GOT3 (cell line): Measurements from ENCODE around the gene CASQ1.
A peak's percentile ranks its signal among the peaks of the same experiment; 100 is the strongest.

ENCODE experiments used
- DNase-seq: peaks from one replicate; lab custom pipeline; 2025; ENCODE audit warnings: mixed read lengths; lab: John Stamatoyannopoulos, UW

The CASQ1 gene

DNA sequence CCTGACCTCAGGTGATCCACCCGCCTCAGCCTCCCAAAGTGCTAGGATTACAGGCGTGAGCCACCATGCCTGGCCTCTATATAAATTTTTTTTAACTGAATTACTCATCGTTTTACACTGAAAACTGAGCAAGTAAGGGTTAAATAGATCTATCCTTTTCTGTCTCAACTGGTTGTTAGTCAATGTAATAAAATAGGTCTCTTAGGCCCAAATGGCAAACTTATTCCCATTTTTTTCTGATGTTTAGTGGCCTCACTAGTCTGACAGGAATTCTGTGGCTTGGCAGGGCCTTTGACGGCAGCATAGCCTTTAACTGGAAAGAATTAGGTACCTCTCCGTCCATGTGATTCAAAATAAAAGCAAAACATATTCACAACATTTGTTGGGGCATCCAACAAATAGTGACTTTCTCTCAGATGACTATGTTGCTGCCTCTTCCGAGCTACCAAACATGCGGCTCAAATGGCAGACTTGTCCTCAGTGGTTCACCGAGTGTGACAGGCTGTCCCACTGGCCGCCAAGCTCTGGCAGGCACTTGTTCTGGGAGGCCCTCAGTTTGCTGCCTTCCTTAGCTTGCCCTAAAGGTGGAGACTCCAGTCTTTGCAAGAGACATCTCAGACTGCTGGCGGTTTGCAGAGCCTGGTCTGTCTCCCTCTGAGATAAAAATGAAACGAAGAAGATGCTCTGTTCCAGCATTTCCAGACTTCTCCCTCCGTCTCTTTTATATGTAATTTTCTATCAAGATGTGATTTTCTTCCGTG lies 21.6 kb upstream of the CASQ1 start:
- DNase-seq, result peak; percentile 44

DNA sequence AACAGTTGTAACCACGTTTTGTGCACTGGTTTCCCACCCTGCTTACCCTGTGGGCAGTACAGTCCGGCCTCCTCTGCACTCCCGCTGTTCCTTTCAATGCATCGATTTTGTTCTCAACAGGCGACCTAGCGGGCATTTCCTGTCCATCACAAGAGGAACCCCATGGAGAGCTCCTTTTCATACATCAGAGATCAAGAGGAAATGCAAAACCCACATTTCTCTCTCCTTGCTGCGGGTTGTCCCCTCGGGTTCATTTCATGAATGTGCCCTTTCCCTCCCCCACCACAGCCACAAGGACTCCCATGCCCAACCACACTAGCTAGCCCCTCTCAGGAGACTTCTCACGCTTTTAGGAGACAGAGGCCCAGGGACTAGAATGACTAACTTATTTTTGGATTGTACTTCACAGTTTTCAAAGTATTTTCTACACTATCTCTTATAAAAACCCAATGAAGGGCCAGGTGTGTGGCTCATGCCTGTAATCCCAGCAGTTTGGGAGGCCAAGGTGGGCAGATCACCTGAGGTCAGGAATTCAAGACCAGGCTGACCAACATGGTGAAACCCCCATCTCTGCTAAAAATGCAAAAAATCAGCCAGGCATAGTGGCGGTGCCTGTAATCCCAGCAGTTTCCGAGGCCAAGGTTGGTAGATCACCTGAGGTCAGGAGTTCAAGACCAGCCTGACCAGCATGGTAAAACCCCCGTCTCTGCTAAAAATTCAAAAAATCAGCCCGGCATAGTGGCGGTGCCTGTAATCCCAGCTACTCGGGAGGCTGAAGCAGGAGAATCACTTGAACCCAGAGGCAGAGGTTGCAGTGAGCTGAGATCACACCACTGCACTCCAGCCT lies 20.6 kb upstream of the CASQ1 start:
- DNase-seq, result no peak

DNA sequence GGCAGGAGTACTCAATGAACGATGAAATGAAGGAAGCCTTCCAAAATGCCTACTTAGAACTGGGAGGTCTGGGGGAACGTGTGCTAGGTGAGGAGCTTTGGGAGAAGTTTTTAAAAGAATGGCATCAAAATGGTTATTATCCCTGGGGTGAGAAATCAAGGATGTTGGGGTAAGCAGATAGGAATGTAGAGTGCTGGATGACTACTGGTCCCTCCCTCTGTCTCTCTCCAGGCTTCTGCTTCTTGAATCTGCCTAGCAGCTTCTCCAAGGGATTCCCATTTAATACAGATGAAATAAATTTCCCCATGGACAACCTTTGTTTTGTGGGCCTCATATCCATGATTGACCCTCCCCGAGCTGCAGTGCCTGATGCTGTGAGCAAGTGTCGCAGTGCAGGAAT lies 19.0 kb upstream of the CASQ1 start:
- no peak for DNase-seq

DNA sequence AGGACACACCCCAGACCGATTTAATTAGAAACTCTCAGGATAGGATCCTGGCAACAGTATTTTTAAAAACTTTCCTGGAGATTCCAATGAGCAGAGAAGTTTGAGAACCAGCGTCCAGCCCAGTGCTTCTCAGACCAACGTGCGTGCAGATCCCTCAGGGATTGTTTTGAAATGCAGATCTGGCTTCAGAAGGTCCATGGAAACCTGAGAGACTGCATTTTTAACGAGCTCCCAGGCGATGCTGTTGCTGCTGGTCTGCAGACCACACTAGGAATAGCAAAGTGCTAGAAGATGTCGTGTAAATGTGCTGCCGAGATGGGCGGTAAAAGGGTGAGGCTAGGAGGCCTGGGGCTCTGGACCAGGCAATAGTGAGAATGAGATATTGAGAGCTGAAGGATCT lies 18.4 kb upstream of the CASQ1 start:
- no peak for DNase-seq

DNA sequence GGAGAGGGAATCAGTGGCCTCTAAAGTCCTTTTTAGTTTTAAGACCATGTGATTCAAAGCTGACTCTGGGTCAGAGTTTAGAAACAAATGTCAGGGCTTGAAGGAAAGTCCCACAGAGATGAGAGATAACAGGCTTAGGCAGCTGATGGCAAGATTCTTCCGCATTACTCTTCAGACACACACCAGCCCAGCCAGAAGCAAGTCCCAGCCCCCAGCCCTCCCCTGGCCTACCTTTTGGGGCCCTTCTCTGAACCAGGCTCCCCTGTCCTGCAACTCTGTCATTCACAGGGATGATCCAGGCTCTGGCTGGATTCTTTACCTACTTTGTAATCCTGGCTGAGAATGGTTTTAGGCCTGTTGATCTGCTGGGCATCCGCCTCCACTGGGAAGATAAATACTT lies 13.1 kb upstream of the CASQ1 start:
- DNase-seq, result no peak

DNA sequence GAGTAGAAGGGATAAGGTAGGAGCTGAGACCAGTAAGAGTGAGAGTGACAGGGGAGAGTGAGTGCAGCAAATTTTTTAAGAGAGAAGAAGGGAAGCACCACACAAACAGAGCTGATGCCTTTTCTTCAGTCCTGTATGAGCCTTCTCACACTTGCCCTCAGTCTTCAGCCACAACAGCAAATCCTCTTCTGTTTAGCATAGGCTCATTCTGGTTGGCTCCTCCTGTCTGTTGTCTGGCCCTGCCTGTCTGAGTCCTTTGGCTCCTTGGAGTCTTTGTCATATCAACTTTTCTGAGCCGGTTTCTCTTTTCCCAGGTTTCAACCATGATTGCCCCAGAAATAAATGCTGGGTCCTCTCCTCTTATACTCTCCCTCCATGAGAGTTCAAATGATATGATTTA lies 12.7 kb upstream of the CASQ1 start:
- DNase-seq, result no peak

DNA sequence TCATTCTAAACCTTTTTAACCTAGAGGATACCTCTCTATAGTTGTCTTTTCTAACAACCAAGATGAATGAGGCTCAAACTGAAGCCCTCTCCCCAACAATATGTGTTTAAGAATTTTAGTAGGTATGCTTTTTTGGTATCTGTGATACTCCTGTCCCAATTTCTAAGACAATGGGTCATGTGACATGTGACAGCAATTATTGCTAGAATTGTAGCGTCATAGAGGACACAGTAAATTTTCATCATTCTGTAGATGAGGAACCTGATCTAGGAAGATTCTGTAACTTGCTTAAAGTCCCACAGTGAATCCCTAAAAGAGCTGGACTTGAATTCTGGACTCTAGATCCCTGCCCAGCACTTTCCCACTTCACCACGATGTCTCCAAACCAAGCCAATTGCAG lies 11.6 kb upstream of the CASQ1 start:
- no peak for DNase-seq

DNA sequence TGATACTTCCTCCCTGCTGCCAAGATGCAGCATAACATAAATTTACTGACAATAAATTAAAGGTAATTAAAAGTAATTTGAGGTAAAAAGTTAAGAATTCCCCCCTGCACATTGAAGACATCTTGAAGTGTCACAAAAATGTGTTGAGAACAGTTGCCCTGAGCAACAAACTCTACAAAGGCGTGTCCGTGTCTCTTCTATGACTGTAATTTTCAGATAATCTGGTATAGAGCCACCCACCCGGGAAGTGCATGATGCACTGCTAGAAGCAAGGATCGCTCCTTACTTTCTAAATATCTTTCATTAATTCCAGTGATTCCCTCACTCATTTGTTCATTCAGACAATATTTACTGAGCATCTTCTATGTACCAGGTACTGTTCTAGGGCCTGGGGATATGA lies 11.0 kb upstream of the CASQ1 start:
- no peak for DNase-seq

DNA sequence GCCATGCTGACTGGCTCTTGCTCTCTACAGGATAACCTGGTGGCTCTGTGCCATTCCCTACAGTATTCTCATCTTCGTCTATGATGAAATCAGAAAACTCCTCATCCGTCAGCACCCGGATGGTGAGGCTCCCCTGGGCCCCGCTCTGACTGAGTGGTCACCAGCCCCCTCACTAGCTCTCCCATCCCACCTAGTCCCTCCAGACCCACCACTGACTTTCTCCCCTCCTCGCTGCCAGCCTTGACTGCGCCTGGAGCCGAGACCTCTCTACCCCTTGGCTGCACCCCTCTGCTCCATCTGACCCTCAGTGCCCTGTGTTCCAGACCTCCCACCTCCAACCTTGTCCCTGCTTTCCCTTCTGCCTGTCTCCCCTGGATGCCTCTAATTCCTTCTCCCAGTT lies 4.1 kb upstream of the CASQ1 start:
- DNase-seq, result no peak

DNA sequence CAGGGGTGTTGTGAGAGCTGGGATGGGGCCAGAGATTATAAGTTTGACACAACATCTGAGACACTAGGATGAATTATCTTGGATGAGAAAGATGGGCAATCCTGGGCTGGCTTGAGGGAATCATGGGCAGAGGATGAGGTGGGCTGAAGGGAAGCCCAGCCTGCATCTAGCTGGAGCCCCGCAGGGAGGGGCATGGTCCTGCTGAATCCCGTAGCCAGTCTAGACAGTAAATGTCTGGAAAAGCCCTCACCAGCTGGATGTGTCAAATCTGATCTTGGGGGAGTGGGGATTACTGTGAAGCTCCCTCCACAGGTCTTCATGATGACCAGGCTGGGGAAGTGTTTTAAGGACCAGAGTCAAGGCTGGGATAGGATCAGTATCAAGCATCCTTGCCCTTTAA lies 3.6 kb upstream of the CASQ1 start:
- no peak for DNase-seq

DNA sequence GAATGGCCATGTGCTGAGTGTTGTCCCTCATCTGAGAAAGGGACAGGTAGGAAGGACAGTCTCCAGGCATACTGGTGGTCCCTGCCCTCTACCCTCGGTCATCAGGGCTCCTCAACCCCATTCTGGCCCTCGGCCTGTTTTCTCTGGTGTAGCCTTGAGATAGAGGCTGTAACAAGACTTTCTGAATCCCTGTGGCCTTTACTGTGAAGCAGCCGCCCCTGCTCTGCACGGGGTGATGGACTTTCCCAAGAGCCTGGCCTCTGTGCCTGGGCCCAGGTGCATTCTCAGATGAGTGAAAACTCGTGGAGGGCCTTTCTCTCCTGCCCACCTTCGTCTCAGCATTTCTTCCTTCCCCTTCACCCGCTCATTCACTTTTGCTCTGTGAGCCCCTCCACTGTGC lies 3.0 kb upstream of the CASQ1 start:
- DNase-seq, result no peak

DNA sequence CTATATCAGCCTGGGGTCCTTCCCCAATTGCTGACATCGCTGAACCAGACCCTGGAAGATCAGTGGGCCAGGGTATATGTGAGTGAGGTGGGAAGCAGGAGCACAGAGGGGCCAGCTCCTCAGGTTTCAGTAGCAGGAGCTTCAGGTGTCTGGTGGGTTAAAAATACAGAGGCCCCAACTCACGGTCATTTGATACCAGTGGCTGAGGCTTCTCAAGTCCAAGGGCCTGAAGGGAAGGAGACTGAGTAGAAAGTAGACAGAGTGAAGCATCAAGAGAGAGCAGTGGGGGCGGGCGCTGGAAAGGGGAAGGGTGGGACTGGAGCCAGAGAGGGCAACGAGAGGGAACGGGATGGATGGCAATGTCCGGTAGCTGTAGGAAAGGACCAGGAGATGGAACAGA lies 2.0 kb upstream of the CASQ1 start:
- no peak for DNase-seq

DNA sequence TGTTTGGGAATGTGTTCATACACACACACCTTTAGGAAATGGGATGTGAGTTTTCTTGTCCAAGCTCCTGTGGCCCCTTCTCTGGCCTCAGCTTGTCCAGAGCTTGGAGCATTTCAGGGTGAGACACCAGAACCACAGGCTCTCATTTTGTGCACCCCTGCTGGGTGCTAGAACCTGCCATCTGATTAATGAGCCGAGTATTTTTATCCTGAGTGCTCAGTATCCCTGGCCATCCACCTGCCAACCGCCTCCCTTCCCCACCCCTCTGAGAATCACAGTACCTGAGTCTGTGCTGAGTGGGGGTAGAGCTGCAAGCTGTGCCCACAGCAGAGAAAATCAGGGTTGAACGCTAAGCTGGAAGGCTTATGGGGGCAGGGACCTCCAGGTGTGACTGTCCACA lies 1.4 kb downstream of the CASQ1 start:
- no peak for DNase-seq

DNA sequence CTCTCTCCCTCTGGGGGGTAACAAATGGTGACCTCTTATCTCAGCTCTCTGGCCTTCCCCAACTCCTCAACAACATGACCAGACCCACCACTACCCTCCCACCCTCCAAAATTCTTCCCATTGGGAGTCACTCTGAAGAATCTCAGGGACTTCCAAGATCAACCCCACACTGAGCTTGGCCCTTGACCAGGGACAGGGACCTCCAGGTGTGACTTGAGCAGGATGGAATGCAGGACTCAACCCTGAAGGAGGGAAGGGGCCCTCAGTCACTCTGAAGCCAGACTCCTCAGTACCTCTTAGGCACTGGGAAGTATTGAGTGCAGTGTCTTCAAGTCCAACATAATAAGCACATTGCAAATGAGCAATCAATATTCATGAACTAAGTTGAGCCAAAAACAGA lies 1.9 kb downstream of the CASQ1 start:
- no peak for DNase-seq

DNA sequence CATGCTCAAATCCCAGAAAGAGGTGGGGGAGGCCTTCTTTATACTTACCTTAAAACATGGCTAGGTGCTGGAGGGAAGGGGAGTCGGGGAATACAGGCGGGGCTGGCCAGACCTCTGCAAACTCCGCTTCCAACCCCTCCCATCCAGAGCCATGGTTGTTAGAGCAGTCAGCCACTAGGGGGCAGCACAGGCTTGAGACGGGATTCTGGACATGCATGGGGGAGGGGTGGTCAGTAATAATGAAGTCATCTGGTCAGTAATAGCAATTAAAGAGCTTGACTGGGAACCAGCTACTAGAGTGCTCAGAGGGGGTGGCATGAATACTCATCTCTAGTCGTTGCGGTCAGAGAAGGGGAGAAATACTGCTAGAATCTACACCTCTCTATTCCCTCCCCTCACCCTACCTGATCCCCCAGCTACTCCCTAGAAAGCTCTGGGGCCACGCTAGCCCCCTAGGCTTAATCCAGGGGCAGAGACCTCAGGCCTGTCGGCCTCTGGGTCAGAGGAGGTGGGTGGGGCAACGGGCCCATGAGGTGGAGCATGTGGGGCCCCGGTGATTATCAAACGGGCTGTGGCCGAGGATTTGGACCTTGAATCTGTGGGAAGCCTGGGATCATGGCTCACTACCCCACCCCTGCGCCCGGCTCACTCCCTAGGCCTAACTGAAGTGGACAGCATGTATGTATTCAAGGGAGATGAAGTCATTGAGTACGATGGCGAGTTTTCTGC lies 2.9 kb downstream of the CASQ1 start:
- peak; percentile 74 for DNase-seq

DNA sequence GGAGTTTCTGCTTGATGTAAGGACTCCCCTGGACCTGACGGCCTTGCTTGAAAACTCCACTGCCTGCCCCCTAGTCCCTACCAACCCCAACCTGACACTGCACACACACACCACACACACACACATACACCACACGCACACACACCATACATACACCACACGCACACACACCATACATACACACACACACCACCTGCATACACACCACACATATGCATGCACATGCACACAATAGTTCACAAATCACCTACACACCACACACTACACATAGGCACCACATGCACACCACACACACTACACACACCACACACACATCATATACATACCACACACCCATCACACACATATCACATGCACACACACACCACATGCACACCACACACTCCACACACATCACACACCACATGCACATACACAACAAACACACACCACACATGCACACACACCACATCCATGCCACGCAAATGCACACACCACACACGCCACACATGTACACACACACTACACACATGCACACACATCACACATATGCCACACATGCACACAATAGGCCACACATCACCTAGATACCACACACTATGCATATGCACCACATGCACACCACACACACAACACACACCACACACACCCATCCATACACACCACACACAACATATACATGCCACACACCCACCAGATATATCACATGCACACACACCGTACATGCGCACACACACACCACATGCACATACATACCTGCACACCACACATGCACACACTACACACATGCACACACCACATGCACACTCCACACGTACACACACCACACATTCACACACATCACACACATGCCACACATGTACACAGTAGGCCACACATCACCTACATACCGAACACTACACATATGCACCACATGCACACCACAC lies 3.7 kb downstream of the CASQ1 start:
- no peak for DNase-seq

DNA sequence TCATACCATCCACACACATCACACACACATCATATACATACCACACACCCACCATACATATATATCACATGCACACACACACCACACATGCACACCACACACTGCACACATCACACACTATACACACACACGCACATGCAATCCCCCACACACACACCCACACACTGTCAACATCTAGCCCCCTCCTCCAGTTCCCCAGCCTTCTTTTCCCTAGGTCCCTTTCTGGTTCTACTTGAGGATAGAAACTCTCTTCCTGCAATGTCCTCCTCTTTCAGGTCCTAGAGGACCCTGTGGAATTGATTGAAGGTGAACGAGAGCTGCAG lies 4.3 kb downstream of the CASQ1 start:
- DNase-seq, result no peak

DNA sequence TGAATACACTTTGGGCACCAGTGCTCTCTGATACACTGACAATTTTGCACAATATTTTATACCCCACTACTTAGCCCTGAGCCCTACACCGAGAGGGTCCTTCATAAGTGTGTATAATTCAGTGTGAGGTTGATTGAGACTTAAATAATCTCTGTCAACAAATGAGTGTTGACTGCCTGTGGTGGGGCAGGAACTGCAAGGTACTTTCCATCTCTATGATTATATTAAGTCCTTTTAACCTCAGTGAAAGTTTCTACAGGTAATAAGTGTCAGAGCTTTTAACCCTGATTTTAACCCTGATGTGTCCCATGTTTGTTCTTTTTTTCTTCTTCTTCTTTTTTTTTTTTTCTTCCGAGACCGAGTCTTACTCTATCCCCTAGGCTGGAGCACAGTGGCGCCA lies 5.8 kb downstream of the CASQ1 start:
- no peak for DNase-seq

DNA sequence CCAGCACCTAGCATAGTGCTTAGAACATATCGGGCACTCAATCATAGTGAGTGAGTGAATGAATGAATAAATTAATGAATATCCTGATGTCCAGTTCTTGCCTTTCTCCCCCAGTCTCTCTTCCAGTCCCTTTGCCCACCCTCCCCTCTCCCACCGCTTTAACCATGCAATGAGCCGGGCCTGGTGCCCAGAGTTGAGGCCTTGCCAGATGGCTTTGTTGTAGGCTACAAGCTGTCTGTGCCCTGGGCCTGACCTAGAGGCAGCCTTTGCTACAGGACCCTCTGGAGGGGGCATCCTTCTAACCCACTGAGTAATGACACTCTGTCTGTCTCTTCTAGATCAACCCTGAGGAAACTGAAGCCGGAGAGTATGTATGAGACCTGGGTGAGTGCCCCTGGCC lies 6.9 kb downstream of the CASQ1 start:
- DNase-seq, result no peak

DNA sequence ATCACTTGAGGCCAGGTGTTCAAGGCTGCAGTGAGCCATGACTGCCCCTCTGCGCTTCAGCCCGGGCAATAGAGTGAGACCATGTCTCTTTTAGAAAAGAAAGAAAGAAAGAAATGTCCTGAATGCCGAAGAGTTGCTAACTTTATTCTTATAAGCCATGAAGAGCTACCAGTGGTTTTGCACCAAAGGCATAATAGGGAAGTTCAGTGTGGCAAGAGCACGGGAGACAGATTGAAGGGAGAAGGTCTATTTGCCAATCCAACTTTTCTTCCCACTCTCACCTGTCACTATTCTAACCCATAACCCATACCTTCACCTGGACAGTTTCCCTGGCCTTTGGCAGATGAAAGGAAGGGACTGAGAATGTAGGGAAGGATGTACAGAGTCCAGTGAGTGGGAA lies 10.4 kb downstream of the CASQ1 start:
- DNase-seq, result no peak

DNA sequence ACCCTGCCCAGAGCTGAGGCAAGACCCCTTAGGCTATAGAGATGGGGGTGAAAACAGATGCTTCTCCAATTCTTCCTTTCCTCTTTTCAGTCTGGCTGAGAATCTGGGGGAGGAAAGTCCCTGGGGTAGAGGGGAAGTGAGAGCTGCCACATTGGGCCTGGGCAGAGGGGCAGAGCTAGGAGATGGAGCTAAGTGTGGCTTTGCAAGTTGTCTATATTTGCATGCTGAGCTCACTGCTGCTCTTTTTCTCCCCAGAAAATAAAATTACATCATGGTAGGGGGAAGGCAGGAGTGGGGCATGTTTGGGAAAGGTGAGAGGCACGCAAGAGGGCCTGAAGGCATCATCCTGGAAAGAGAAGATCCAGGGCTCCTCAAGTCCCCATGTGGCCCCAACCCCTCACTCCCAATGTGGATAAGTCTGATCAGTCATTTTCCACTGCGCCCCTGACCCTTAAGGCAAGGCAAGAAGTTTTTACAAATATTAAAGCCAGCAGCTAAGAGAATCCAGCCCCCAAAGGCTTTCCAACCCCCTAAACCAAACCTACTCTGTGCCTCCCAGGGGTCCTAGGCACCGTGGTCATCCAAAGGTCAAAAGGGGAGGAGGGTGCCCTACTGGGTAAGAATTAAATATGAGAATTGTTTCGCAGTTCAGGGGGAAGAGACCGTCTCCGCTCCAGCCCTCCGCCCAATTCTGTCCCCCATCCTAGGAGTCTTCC lies 14.3 kb downstream of the CASQ1 start:
- no peak for DNase-seq
